Thoracic aorta (tissue), 2 donors: Measurements from ENCODE around the gene EFCAB8. TPM values are rescaled to one million over a fixed set of nuclear protein-coding genes. Genes with fewer than 3 reads are reported as not detected.

Experiments used
- ATAC-seq: fragments of 150-250 bp; one replicate; pipeline ENCODE4 v1.8.0; 2017; ENCODE audit warnings: low read depth; ENCODE audit not compliant: insufficient number of reproducible peaks, low FRiP score
- DNase-seq: peaks from one replicate; pipeline ENCODE4 v3.0.0-alpha.2; 2020; ENCODE audit warnings: low spot score
- H3K27ac ChIP-seq, 2 donors: fragments of 200-600 bp; sonication (generic); 1 replicate in 1 of 2; 2 replicates in 1 of 2; pipeline ENCODE4 v1.5.1; 2016; ENCODE audit warnings: mild to moderate bottlenecking in 2 of 2, moderate library complexity in 2 of 2
- H3K27me3 ChIP-seq: fragments of 200-600 bp; sonication (generic); replicated peaks from 2 replicates; pipeline ENCODE4 v1.6.0; 2016; ENCODE audit warnings: mild to moderate bottlenecking; ENCODE audit not compliant: insufficient read depth
- H3K36me3 ChIP-seq: fragments of 200-600 bp; sonication (generic); one replicate; pipeline ENCODE4 v1.5.1; 2016
- H3K4me1 ChIP-seq, 2 donors: fragments of 200-600 bp; sonication (generic); 1 replicate in 1 of 2; 2 replicates in 1 of 2; pipeline versions ENCODE4 v1.5.1 to v1.6.0; 2016; ENCODE audit warnings: low read depth in 2 of 2, mild to moderate bottlenecking in 1 of 2; ENCODE audit not compliant: control insufficient read depth in 1 of 2
- H3K4me3 ChIP-seq: fragments of 200-600 bp; sonication (generic); 2 replicates; pipeline ENCODE4 v1.5.1; 2016; ENCODE audit warnings: mild to moderate bottlenecking
- H3K9me3 ChIP-seq: fragments of 200-600 bp; sonication (generic); 2 replicates; pipeline ENCODE4 v1.5.1; 2016
- CTCF ChIP-seq: fragments of 200-600 bp; sonication (generic); IDR thresholded peaks from one replicate; pipeline ENCODE4 v1.5.1; 2019; ENCODE audit warnings: antibody characterized with exemption
- total RNA-seq, 2 donors: library from RNA; depleted of rRNA; stranded (reverse); fragments of >200 nt; gene quantifications; one replicate each; pipeline versions ENCODE4 v1.1.0 to v1.2.3, GENCODE V29; 2016

The EFCAB8 gene
- total RNA-seq, 2 donors from 2014 or later, result 1.5 to 2.9 TPM

- H3K36me3 ChIP-seq, result no peaks in the 10 kb centered on the region
- no peaks in the 10 kb centered on the region for H3K4me1 ChIP-seq
- no peaks in the 10 kb centered on the region for H3K27me3 ChIP-seq
- no peak overlapping the region for H3K27ac ChIP-seq
- TF ChIP-seq CTCF, result no peak
- no peak overlapping the region for H3K4me3 ChIP-seq
- ATAC-seq, result no peak
- no peaks in the 10 kb centered on the region for H3K9me3 ChIP-seq
- no peak for DNase-seq
Measured at GRCh38 chr20:33005132-33005566, 146.4 kb downstream of the EFCAB8 start.

- Histone ChIP-seq H3K9me3 (no peaks in the 10 kb centered on the region), H3K36me3 (no peaks in the 10 kb centered on the region), H3K27ac (no peak overlapping the region), H3K4me3 (no peak overlapping the region), H3K27me3 (no peaks in the 10 kb centered on the region), H3K4me1 (no peaks in the 10 kb centered on the region)
- ATAC-seq (no peak), DNase-seq (no peak)
- no peak for TF ChIP-seq CTCF
Measured at GRCh38 chr20:33005908-33006775, 147.4 kb downstream of the EFCAB8 start.

DNA sequence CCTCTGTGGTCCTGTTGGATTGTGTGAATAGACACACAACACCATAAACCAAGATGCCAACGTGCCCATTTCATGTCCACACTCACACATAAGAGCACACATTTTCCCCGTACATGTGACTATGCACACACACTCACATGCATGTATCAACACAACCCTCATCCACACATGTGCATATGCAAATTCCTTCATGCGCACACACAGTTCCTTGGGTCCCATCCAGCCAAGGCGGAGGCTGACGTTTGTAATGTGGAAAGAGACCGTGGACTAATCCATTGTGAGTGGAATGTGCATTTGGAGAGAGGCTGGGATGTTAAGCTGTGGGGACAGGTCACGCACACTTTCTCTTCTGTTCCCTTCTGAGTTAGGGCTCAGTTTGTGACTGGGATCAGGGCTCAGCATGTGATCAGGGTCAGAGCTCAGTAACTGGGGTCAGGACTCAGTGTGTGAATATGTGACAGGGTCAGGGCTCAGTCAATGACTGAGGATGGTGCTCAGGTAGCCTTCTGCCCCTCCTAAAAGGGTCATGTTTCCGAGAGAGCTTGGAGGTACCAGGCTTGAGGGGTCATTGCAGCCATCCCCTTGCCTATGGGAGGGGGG, 148.2 kb downstream of the EFCAB8 start:
- no peaks in the 10 kb centered on the region for H3K36me3 ChIP-seq
- H3K27me3 ChIP-seq, result no peaks in the 10 kb centered on the region
- no peak for ATAC-seq
- no peak overlapping the region for H3K27ac ChIP-seq
- no peaks in the 10 kb centered on the region for H3K9me3 ChIP-seq
- no peak for TF ChIP-seq CTCF
- DNase-seq, result no peak
- no peak overlapping the region for H3K4me3 ChIP-seq
- H3K4me1 ChIP-seq, result no peaks in the 10 kb centered on the region

DNA sequence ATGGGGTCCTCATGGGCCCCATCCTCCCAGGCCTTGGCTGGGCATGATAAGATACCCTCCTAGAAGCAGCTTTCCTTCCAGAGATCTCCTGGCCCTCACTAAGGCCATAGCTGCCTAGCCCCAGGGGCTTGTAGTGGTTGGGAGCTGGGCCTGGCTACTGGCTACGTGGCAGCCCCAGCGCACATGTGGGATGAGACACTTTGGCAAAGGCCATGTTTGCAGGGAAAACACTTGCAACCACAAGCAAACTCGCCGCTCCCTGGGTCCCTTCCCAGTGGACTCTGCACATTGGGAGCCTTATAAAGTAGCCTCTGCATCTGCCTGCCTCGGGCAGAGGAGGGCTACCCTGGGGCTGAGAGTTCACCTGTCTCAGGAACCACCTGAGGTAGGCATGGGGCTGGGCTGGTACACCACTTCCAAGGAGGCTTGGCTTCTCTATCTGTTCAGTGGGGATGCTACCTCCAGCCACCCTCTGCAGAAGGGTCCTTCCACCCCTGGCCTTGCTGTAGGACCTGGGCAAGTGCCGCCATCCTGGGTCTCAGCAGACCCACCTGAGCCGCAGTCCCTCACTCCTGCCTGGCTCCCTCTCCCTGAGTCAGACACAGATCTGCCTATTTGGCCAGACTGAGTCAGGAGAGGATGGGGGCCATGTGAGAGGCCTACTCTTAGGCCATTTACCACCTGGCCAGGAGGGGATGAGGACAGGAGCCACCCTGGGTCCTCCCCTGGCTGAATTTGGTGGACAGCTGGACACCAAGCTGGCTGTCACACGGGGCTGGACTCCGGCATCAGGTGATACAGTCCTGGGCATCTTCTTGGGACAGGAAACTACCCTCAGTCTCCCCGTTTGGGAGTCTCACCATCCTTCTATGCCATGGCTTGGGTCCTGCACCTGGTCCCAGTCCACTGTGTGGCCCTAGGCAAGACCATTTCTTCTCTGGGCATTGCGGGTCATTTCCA, 148.9 kb downstream of the EFCAB8 start, which contains the start of gene BPIFB2:
Gene BPIFB2 (plus strand): TSS at position 329 of the 960 bp plus-strand sequence. CDS start 871 bp downstream, outside the sequence.
- no peak for ATAC-seq
- H3K36me3 ChIP-seq, result no peaks in the 10 kb centered on the region
- no peak within 1 kb of the TSS for H3K4me3 ChIP-seq
- no peaks in the 10 kb centered on the region for H3K4me1 ChIP-seq
- H3K27ac ChIP-seq, result no peak within 1 kb of the TSS
- no peak for DNase-seq
- no peaks in the 10 kb centered on the region for H3K27me3 ChIP-seq
- no peaks in the 10 kb centered on the region for H3K9me3 ChIP-seq
- TF ChIP-seq CTCF, result no peak
